A673 (cell line): ENCODE data around the gene TSPAN11.

Source experiments
- EZH2 ChIP-seq: fragments of 200-600 bp; sonication (generic); IDR thresholded peaks from 2 replicates; pipeline ENCODE4 v1.6.1; 2017; ENCODE audit warnings: borderline replicate concordance, low read depth, mild to moderate bottlenecking, mixed read lengths, antibody characterized with exemption, low read length; ENCODE audit not compliant: poor library complexity, severe bottlenecking
- TF ChIP-seq, protein P1 (sequence below): fragments of 300-800, 200-600 bp; sonication (generic); conservative IDR thresholded peaks from 2 replicates; pipeline ENCODE4 v1.5.1; 2017; ENCODE audit warnings: low read depth, mild to moderate bottlenecking, antibody characterized with exemption, low read length, moderate library complexity, mixed read lengths

DNA sequence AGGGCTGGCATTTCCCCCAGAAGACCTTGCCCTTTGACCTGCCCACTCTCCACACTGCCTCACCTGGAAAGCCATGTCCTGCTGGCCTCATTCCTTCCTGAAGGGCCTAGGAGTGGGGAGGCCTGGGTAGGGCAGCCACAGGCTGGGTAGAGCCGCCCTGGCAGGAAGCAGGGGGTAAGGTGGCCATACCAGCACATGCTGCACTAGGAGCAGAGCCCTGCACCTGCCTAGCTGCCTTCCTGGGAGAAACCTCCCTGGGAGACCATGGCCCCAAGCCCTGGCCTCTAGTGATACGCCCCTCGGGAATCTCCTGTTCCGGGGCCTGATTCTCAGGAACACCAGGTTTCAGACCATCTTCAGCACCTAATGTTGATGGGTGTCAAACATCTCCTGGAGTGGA, 65.8 kb downstream of the TSPAN11 start:
- TF ChIP-seq, protein P1, sequence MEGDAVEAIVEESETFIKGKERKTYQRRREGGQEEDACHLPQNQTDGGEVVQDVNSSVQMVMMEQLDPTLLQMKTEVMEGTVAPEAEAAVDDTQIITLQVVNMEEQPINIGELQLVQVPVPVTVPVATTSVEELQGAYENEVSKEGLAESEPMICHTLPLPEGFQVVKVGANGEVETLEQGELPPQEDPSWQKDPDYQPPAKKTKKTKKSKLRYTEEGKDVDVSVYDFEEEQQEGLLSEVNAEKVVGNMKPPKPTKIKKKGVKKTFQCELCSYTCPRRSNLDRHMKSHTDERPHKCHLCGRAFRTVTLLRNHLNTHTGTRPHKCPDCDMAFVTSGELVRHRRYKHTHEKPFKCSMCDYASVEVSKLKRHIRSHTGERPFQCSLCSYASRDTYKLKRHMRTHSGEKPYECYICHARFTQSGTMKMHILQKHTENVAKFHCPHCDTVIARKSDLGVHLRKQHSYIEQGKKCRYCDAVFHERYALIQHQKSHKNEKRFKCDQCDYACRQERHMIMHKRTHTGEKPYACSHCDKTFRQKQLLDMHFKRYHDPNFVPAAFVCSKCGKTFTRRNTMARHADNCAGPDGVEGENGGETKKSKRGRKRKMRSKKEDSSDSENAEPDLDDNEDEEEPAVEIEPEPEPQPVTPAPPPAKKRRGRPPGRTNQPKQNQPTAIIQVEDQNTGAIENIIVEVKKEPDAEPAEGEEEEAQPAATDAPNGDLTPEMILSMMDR: no peak
- no peak for TF ChIP-seq EZH2
